Lung (tissue), 12 donors: ENCODE measurements around the gene TMTC2. TPM values are rescaled to one million over a fixed set of nuclear protein-coding genes. Genes with fewer than 3 reads are reported as not detected.

ENCODE experiments used
- ATAC-seq: fragments of 200-7000 bp; cut with Tn5 transposase; one replicate; pipeline ENCODE4 v1.9.1; 2020; ENCODE audit warnings: moderate number of reproducible peaks; ENCODE audit not compliant: insufficient read depth, low FRiP score
- DNase-seq, 3 donors: peaks; one replicate each; pipeline ENCODE4 v3.0.0-alpha.2; 2013 to 2017
- H3K27ac ChIP-seq, 2 donors: one replicate each; pipeline ENCODE4 v1.5.1; 2013; ENCODE audit warnings: mild to moderate bottlenecking in 2 of 2, moderate library complexity in 2 of 2, control low read depth in 1 of 2, inconsistent platforms in 1 of 2, low read depth in 1 of 2, low read length in 1 of 2
- H3K27me3 ChIP-seq, 3 donors: one replicate each; pipeline ENCODE4 v1.5.1; 2013; ENCODE audit warnings: low read length in 2 of 3; ENCODE audit not compliant: control insufficient read depth in 3 of 3, insufficient read depth in 3 of 3
- H3K36me3 ChIP-seq, 4 donors: one replicate each; pipeline ENCODE4 v1.5.1; 2013; ENCODE audit warnings: low read length in 4 of 4, mild to moderate bottlenecking in 1 of 4, moderate library complexity in 1 of 4; ENCODE audit not compliant: control insufficient read depth in 4 of 4, insufficient read depth in 4 of 4
- H3K4me1 ChIP-seq, 5 donors: one replicate each; pipeline ENCODE4 v1.5.1; 2013; ENCODE audit warnings: low read length in 5 of 5, mild to moderate bottlenecking in 2 of 5, moderate library complexity in 1 of 5; ENCODE audit not compliant: control insufficient read depth in 5 of 5, insufficient read depth in 5 of 5
- H3K4me3 ChIP-seq: one replicate; pipeline ENCODE4 v1.5.1; 2013; ENCODE audit warnings: mild to moderate bottlenecking, control low read depth, moderate library complexity
- H3K9ac ChIP-seq, 2 donors: one replicate each; pipeline ENCODE4 v1.5.1; 2013; ENCODE audit warnings: low read length in 2 of 2, control low read depth in 1 of 2; ENCODE audit not compliant: insufficient read depth in 1 of 2
- H3K9me3 ChIP-seq, 4 donors: one replicate each; pipeline ENCODE4 v1.5.1; 2013; ENCODE audit warnings: low read length in 3 of 4, mild to moderate bottlenecking in 1 of 4, moderate library complexity in 1 of 4; ENCODE audit not compliant: control insufficient read depth in 4 of 4, insufficient read depth in 3 of 4
- CTCF ChIP-seq: IDR thresholded peaks from 2 replicates; pipeline ENCODE4 v1.5.1; 2012; ENCODE audit warnings: mild to moderate bottlenecking; ENCODE audit errors: control extremely low read depth, extremely low read depth
- WGBS, 2 donors: extraction: QIAGEN DNeasy Blood & Tissue Kit; methylation state at CpG; one replicate each; pipeline ENCODE4 v1.1.7; 2013; 5-methylcytosine and 5-hydroxymethylcytosine counted together
- polyA plus RNA-seq, 2 donors: library from polyadenylated mRNA; stranded (reverse); fragments of 200-250 nt; gene quantifications; one replicate each; pipeline ENCODE4 v1.2.1, GENCODE V29; 2013
- total RNA-seq, 2 donors: library from RNA; depleted of rRNA in 1 of 2; stranded (reverse); fragments of >200 nt in 1 of 2; gene quantifications; one replicate each; pipeline ENCODE4 v1.2.1, GENCODE V29; 2014 to 2021
- donor health status: control.
- donor health status: control.
- donor health status: Bipolar disorder and iron deficiency.
- donor health status: healthy.
- donor health status: DM: yes; HTN: yes; CAD: no.

Gene TMTC2
- total and polyA plus RNA-seq, 4 donors, result 5.3 to 77.1 (median 14.0) TPM

- H3K9me3 ChIP-seq, result peaks cover 0 to 7% (median 2%) of the 10 kb centered on the region in 4 donors
- peaks cover 0 to 29% (median 7%) of the 10 kb centered on the region in 4 donors for H3K36me3 ChIP-seq
- ATAC-seq (no peak), DNase-seq (no peak)
- no peaks in the 10 kb centered on the region for H3K27me3 ChIP-seq
- H3K4me1 ChIP-seq, result peaks cover 0 to 2% (median 1%) of the 10 kb centered on the region in 5 donors
- 48 to 49% methylated on average over 4 of the region's 4 CpGs for WGBS, 2 donors
- H3K9ac ChIP-seq, result no peak overlapping the region
- H3K4me3 ChIP-seq, result no peak overlapping the region
- TF ChIP-seq CTCF, result no peak
- H3K27ac ChIP-seq, result no peak overlapping the region
These were observed 323.6 kb downstream of the TMTC2 start for GRCh38 chr12:83010169-83010804.

- ATAC-seq, result peak; percentile 9
- 34 to 56% methylated on average over 8 of the region's 8 CpGs for WGBS, 2 donors
These were observed 328.9 kb downstream of the TMTC2 start for GRCh38 chr12:83015390-83016217.

GRCh38 chr12:83016218-83016835 is 329.6 kb downstream of the TMTC2 start:
- Histone ChIP-seq H3K9ac (peak overlapping the region in 1 of 2 donors; percentile 77), H3K27ac (no peak overlapping the region), H3K9me3 (no peaks in the 10 kb centered on the region), H3K4me1 (peaks cover 0 to 25% (median 3%) of the 10 kb centered on the region in 5 donors), H3K27me3 (no peaks in the 10 kb centered on the region), H3K4me3 (no peak overlapping the region), H3K36me3 (peaks cover 0 to 3% (median 0%) of the 10 kb centered on the region in 4 donors)
- 38 to 80% methylated on average over 1 of the region's 1 CpG for WGBS, 2 donors
- peak; percentile 49 to 90 (median 72) for DNase-seq
- peak; percentile 90 for ATAC-seq
- TF ChIP-seq CTCF, result no peak

More at GRCh38 chr12:83015390-83016217, 328.9 kb downstream of the TMTC2 start:
- Histone ChIP-seq H3K36me3 (peaks cover 0 to under 1% (median 0%) of the 10 kb centered on the region in 4 donors), H3K27me3 (no peaks in the 10 kb centered on the region), H3K4me3 (no peak overlapping the region), H3K9me3 (no peaks in the 10 kb centered on the region), H3K27ac (no peak overlapping the region), H3K9ac (peak overlapping the region in 1 of 2 donors; percentile 77), H3K4me1 (peaks cover 0 to 25% (median 3%) of the 10 kb centered on the region in 5 donors)
- peak; percentile 77 to 91 (median 82) for DNase-seq
- TF ChIP-seq CTCF, result no peak
